ENCODE data around the gene ETNK2. TPM values are rescaled to one million over a fixed set of nuclear protein-coding genes. Genes with fewer than 3 reads are reported as not detected.

ETNK2 gene
- total RNA-seq, 2 experiments from 2014 or later: 0.75 to 1.5 TPM

DNA sequence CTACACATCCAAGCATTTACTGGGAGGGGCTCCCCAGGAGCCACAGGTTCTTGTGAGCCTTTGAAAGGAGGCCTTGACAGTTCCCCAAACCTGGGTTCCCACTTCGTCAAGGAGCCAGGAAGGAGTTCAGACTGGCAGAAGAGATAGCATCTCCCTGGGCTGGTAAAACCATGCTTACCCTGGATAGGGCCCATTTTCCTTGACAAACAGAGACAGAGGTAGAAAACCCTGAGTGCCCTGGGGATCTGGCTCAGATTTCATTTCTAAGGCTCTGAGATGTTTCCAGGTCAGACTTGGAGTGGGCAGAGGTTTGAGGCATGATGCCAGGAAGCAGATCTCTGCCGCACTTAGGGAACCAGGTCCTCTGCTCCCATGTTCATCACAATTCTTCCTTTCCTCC lies 2.7 kb downstream of the ETNK2 start:
- Mint-ChIP-seq H3K4me1 (no peaks in the 10 kb centered on the region), H3K9me3 (no peaks in the 10 kb centered on the region), H3K27me3 (peaks cover 12% of the 10 kb centered on the region), H3K4me3 (no peak overlapping the region), H3K27ac (no peak overlapping the region), H3K36me3 (no peaks in the 10 kb centered on the region)
- DNase-seq: no peak
- ATAC-seq (ENCODE audit: low read depth): no peak
- POLR2A ChIA-PET: no interaction called here

DNA sequence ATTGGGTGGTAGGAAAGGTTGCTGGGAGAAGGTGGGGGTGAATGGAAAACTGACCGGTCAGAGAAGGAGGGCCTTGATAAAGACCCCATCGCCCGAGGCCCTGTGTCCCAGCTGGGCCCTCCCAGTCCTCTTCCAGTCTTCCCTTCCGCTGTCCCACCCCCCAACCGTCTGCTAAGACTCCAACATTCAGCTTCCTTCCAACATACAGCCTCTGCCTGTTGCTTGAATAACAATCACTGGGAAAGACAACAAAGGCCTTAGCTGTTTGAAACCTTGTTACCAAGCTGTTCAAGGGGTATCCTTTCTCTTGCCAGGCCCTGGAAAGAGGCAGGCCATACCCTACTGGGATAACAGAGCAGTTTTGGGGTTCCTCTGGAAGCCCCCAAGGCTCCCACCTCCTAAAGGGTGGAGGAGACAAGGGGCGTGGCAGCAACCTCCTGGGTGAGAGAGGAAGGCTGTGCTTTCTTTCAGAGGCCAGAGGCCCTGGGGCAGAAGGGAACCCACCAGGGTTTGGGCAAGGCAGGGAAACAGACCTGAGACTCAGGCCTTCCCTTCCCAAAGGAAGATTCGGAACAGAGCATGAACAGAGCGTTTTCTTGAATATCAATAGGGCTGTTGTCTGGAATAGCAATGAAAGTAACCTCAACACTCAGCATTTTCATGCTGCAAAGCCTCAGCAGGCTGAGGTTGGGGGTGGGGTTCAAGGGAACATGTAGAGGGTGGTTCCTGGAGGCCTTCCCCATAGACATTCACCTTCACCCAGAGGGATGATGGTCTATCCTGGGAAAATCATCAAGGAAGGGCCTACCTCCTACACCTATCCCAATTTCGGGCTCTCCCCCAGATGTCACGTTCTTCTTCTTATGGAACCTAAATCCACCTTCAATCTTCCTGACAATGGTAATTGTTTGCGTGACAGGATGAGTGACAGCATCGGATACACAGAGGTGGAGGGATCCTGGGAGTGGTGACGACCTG lies 4.1 kb downstream of the ETNK2 start:
- H3K36me3 Mint-ChIP-seq: no peaks in the 10 kb centered on the region
- H3K9me3 Mint-ChIP-seq: no peaks in the 10 kb centered on the region
- H3K27ac Mint-ChIP-seq: no peak overlapping the region
- ATAC-seq (ENCODE audit: low read depth) (no peak), DNase-seq (no peak)
- H3K4me3 Mint-ChIP-seq: no peak overlapping the region
- POLR2A ChIA-PET: no interaction called here
- peaks cover 12% of the 10 kb centered on the region for H3K27me3 Mint-ChIP-seq
- H3K4me1 Mint-ChIP-seq: no peaks in the 10 kb centered on the region

DNA sequence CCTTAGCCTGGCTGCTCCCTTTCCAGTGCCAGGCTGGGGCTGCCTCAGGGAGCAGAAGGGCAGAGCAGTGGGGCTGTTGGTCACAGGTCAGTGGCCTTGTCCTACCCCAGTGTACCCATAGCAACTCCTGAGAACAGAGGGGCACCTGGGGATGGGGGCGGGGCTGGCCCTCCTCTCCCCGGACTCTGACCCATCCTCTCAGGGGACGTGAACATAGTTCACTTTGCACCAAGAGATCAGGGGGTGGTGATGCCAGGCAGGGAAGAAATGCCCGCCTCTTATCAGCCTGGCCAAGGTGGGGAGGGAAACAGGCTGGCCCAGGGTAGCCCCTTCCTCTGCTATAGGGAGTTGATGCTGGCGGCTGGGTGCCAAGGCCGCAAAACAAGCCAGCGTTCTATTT lies 4.9 kb downstream of the ETNK2 start:
- H3K36me3 Mint-ChIP-seq: no peaks in the 10 kb centered on the region
- no peaks in the 10 kb centered on the region for H3K4me1 Mint-ChIP-seq
- no peak for ATAC-seq (ENCODE audit: low read depth)
- peaks cover 12% of the 10 kb centered on the region for H3K27me3 Mint-ChIP-seq
- no peaks in the 10 kb centered on the region for H3K9me3 Mint-ChIP-seq
- no peak overlapping the region for H3K27ac Mint-ChIP-seq
- no peak for DNase-seq
- POLR2A ChIA-PET: no interaction called here
- no peak overlapping the region for H3K4me3 Mint-ChIP-seq

DNA sequence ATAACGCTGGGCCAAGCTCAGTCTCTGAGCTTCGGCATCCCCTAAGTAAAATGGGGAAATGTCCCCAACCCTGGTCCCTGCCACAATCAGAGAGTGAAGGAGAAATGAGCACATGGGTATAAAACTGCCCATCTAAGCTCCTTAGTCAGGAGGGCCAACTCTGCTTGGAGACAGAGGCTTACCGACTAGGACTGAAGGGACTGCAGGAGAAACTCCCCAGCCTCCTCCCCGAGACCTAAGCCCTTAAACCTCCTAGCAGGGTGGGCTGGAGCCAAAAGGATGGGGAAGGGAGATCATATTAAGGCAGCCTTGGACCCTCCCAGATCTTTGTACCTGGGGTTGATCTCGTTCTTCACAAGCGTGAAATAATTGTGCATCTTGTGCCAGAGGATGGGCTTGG lies 5.5 kb downstream of the ETNK2 start:
- DNase-seq (no peak), ATAC-seq (ENCODE audit: low read depth) (no peak)
- POLR2A ChIA-PET: no interaction called here
- Mint-ChIP-seq H3K27ac (no peak overlapping the region), H3K27me3 (peaks cover 12% of the 10 kb centered on the region), H3K36me3 (no peaks in the 10 kb centered on the region), H3K4me3 (no peak overlapping the region), H3K9me3 (no peaks in the 10 kb centered on the region), H3K4me1 (no peaks in the 10 kb centered on the region)

DNA sequence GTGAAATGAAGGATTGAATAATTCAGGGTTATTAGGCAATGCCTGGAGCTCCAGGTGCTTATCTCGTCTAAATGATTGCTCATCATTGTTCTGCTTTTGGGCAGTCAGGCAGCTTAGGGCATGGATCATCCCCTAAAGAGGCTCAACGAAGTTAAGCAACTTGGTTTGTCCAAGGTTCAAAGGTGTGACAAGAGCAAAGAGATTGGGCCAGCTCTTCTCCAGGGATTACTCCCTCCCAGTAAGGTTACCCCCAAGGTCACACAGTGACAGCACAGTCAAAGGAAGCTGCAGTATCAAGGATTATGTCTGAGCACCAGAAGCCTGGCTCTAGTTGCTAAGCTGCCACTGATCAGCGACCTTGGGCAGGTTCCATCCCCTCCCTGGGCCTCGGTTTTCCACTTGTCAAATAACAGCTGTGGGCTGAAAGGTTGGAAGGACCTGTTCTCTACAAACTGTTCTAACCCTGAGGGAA lies 6.8 kb downstream of the ETNK2 start:
- Mint-ChIP-seq H3K27ac (no peak overlapping the region), H3K4me3 (no peak overlapping the region), H3K36me3 (no peaks in the 10 kb centered on the region), H3K4me1 (no peaks in the 10 kb centered on the region), H3K9me3 (no peaks in the 10 kb centered on the region), H3K27me3 (peaks cover 3% of the 10 kb centered on the region)
- DNase-seq: no peak
- POLR2A ChIA-PET: no interaction called here
- no peak for ATAC-seq (ENCODE audit: low read depth)

DNA sequence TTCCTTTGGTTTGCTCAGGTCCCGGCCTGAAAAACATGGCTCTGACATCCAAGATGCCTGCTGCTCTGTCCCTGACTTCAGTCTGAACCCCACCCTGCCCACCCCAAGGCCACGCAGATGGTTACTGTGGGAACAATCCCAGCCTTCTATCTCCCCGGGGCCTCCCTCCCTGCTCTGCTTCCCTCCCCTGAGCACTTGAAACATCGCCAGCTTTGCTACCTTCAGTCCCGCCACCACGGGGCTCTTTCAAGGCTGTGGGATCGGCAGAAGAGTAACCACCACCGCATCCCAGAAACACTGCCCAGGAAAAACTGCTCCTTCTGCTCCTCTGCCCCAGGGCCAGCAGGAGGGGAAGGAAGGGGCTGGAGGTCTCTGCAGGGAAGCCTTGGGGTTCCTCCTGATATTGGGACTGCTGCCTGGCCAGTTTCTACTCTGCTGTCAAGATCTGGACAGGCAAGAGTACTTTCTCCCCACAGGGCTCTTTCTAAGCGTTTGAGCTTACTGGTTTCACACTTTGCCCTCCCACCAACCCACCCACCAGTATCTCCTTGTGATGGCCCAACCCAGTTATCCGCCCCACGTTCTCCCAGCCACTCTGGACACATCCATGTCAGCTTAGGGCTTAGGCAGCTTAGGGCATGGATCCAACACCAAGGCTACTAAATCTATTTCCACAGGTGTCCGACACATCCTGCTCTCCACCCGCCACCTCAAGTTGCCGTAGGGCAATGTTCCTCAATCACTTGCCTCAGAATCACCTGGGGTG lies 8.4 kb downstream of the ETNK2 start:
- Mint-ChIP-seq H3K4me1 (no peaks in the 10 kb centered on the region), H3K4me3 (no peak overlapping the region), H3K36me3 (no peaks in the 10 kb centered on the region), H3K27me3 (peaks cover 2% of the 10 kb centered on the region), H3K27ac (no peak overlapping the region), H3K9me3 (no peaks in the 10 kb centered on the region)
- no peak for ATAC-seq (ENCODE audit: low read depth)
- no peak for DNase-seq
- POLR2A ChIA-PET: no interaction called here

DNA sequence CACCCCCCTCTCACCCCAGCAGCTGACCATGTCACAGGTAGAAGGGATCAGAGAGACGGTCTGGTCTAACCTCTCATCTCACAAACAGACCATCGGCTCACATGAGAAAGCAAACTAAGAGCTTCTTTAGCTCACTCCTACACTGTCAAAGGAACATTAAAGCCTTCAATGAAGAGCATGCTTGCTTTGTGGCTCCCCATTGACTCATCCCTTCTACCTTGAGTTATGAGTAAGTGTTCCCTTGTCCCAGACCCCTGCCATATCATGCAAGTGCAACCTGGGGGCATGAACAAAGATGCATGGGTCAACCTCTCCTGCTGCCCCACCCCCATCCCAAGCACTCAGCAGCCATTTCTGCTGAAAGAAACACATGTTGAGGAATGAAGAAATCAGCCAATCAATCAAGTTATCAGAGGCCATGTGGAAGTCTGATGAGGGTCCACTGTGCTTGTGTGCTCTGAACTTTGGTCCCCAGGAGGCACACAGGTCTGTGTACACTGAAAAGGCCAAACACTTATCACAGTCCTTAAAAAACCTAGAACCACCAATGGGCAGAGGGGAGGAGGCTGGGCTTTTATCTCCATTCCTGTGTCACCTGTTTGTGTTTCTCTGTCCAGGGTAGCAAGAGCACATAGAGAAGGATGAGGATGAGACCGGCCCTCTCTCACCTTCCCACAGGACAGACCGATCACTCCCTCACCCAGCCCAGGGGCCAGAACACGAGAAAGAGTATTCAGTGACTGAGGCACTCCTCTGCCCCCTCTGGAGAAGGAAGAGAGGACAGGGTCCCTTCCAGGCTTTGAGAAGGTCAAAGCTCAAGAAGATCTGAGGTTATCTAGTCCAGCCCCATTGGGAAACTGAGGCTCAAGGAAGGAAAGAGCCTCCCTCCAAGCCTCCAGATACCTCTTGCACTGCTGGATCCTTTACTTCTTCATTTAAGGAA lies 9.5 kb downstream of the ETNK2 start:
- no peaks in the 10 kb centered on the region for H3K36me3 Mint-ChIP-seq
- DNase-seq (no peak), ATAC-seq (ENCODE audit: low read depth) (no peak)
- peaks cover 2% of the 10 kb centered on the region for H3K27me3 Mint-ChIP-seq
- no peak overlapping the region for H3K27ac Mint-ChIP-seq
- H3K4me1 Mint-ChIP-seq: no peaks in the 10 kb centered on the region
- H3K9me3 Mint-ChIP-seq: no peaks in the 10 kb centered on the region
- no peak overlapping the region for H3K4me3 Mint-ChIP-seq
- POLR2A ChIA-PET: interaction anchor here (0.8 kb wide), 1 partner anchor 10 kb away, joined by 3 read pairs; the partner anchor contains the start of gene ETNK2

DNA sequence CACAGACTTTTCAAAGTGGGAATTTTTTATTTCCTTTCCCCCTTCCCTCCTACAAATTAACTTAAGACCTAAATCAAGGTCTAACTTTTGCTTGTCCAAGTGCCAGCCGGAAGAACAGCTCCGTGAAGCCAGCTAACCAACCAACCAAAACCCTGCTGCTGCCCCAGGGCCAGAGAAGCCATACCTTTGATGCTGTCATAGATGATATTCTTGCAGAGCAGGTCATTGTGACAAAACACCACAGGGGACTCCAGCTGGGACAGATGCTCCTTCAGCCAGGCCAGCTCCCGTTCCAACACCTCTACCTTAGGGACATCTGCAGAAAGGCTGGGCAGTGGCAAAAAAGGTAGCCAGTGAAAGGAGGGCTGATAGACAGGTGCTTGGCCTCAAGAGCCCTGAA lies 10.7 kb downstream of the ETNK2 start:
- Mint-ChIP-seq H3K9me3 (no peaks in the 10 kb centered on the region), H3K4me3 (no peak overlapping the region), H3K27ac (no peak overlapping the region), H3K36me3 (no peaks in the 10 kb centered on the region), H3K4me1 (no peaks in the 10 kb centered on the region), H3K27me3 (peaks cover 2% of the 10 kb centered on the region)
- ATAC-seq (ENCODE audit: low read depth) (no peak), DNase-seq (no peak)
- POLR2A ChIA-PET: no interaction called here

DNA sequence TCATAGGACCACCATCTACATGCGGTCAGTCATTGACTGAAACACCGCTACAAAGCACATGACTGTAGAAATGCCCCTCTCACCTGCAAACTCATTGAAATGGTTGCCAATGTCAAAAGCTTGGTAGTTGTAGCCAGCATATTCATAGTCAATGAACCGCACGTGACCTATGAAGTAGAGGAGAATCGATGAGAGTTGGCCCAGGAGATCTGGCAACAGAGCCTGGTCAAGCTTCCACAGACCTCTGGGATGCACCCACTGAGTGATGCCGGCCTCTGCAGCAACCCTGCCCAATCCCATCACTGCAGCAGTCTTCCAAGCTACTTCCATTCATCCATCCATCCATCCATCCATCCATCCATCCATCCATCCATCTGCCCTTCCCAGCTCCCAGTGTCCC lies 11.9 kb downstream of the ETNK2 start:
- no peak for ATAC-seq (ENCODE audit: low read depth)
- Mint-ChIP-seq H3K27ac (no peak overlapping the region), H3K4me1 (no peaks in the 10 kb centered on the region), H3K4me3 (no peak overlapping the region), H3K27me3 (peaks cover 2% of the 10 kb centered on the region), H3K9me3 (no peaks in the 10 kb centered on the region), H3K36me3 (no peaks in the 10 kb centered on the region)
- POLR2A ChIA-PET: no interaction called here
- no peak for DNase-seq

DNA sequence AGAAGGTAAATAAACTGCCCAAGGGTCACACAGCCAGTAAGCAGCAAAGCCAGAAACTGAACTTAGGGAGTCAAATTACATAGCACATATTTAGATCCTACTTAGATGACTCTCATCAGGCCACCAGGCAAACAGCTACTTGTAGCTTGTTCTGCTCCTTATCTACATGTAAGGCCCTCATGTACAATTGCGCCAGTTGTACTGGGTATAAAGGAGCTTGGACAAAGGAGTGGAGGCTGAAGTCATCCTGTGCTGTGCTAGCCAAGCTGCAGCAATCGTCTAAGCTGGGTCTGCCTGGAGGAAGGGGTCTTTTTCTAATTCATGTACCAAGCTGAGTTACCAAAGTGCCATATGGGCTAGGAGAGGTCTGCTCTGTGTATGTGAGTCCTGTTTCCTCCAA lies 12.8 kb downstream of the ETNK2 start:
- Mint-ChIP-seq H3K4me3 (no peak overlapping the region), H3K27ac (no peak overlapping the region), H3K27me3 (peaks cover 2% of the 10 kb centered on the region), H3K4me1 (no peaks in the 10 kb centered on the region), H3K9me3 (no peaks in the 10 kb centered on the region), H3K36me3 (no peaks in the 10 kb centered on the region)
- POLR2A ChIA-PET: no interaction called here
- ATAC-seq (ENCODE audit: low read depth) (no peak), DNase-seq (no peak)

DNA sequence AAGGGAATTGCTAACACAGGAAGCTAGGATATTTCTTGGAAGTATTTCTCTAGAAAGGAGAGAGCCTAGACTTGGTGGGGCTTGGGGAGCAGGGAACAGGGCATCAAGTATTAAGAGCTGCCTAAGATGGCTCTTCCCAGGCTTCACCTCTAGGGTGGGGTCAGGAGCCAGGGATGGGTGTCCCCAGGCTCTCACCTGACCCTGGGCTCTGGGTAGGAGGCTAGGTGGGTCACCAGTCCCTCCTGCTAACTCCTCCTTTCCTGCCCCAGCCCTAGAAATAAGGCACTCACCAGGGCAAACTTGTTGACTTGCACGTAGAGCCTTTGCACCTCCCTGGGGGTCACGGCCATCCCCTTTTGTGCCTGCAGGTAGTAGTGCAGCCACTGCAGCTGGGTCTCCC lies 15.0 kb downstream of the ETNK2 start:
- no peak for DNase-seq
- ATAC-seq (ENCODE audit: low read depth): no peak
- POLR2A ChIA-PET: no interaction called here
- Mint-ChIP-seq H3K4me1 (no peaks in the 10 kb centered on the region), H3K36me3 (no peaks in the 10 kb centered on the region), H3K4me3 (no peak overlapping the region), H3K27ac (no peak overlapping the region), H3K9me3 (no peaks in the 10 kb centered on the region), H3K27me3 (peaks cover 2% of the 10 kb centered on the region)

DNA sequence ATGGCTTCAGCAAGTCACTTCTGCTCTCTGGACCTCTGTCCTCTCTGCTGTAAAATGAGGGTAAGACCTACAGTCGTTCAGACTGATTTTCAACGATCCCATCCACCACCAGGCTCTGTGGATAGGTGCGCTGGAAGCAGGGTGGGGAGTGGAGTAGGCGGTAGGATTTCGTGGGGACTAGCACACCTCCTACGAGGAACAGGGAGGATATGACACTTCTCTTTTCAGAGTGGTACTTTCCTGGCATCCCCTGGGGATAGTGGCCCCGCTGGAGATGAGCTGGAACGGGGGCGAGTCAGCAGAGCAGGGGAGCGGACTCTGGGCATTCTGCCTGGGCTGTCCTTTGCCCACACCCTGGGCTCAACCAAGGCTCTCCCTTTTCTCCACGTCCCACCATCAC lies 17.7 kb downstream of the ETNK2 start:
- ATAC-seq (ENCODE audit: low read depth): no peak
- POLR2A ChIA-PET: no interaction called here
- H3K27ac Mint-ChIP-seq: no peak overlapping the region
- H3K9me3 Mint-ChIP-seq: no peaks in the 10 kb centered on the region
- no peak for DNase-seq
- no peak overlapping the region for H3K4me3 Mint-ChIP-seq
- no peaks in the 10 kb centered on the region for H3K36me3 Mint-ChIP-seq
- H3K4me1 Mint-ChIP-seq: no peaks in the 10 kb centered on the region
- no peaks in the 10 kb centered on the region for H3K27me3 Mint-ChIP-seq

DNA sequence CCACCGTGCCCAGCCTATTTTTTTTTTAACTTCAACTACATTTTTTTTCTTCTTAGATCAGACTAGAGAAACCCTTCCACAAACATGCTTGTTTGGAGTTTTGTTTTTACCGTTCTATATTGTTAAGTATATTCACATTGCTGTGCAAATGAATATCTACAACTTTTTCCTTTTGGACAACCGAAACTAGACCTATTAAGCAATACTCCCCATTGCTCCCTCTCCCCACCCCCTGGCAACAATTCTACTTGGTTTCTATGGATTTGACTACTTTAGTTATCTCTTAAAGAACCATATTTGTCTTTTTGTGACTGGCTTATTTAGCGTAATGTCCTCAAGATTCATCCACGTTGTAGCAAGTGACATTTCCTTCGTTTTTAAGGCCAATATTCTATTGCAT lies 19.1 kb downstream of the ETNK2 start:
- POLR2A ChIA-PET: no interaction called here
- DNase-seq (no peak), ATAC-seq (ENCODE audit: low read depth) (no peak)
- H3K27ac Mint-ChIP-seq: no peak overlapping the region
- H3K4me1 Mint-ChIP-seq: peaks cover 1% of the 10 kb centered on the region
- H3K27me3 Mint-ChIP-seq: no peaks in the 10 kb centered on the region
- no peaks in the 10 kb centered on the region for H3K36me3 Mint-ChIP-seq
- no peak overlapping the region for H3K4me3 Mint-ChIP-seq
- no peaks in the 10 kb centered on the region for H3K9me3 Mint-ChIP-seq

All from activated naive CD8-positive, alpha-beta T cell treated with anti-CD3 and anti-CD28 coated beads, Interleukin-2, amount 10 ng/mL, durations not matched to agents 7 days and 5 days (primary cell).